HCT116 (cell line): ENCODE data around the gene ERI2. TPM values are rescaled to one million over a fixed set of nuclear protein-coding genes. Genes with fewer than 3 reads are reported as not detected.

Experiments used
- ATAC-seq: fragments of 200-7000 bp; cut with Tn5 transposase; 2 replicates; pipeline ENCODE4 v1.9.1; 2020; ENCODE audit warnings: mild to moderate bottlenecking, moderate library complexity
- BruUV-seq: library from RNA; stranded (reverse); fragments of 400-500 nt; replicated peaks from 2 replicates; lab custom pipeline; 2021; lab: Mats Ljungman, UMichigan
- CTCF ChIA-PET: fragments of 300-600 bp; sonication (Branson Sonifier 250); formaldehyde crosslinking; loops from one replicate; lab custom pipeline; 2021; ENCODE audit warnings: antibody characterized with exemption; lab: Charles Lee
- POLR2A ChIA-PET: fragments of 300-600, 350-600 bp; sonication (Branson Sonifier 250); formaldehyde crosslinking; loops from one replicate; lab custom pipeline; 2021; ENCODE audit warnings: antibody characterized with exemption; lab: Charles Lee
- RAD21 ChIA-PET, 2 experiments: fragments of 300-600 bp; sonication (Branson Sonifier 250); formaldehyde crosslinking; loops; one replicate each; lab custom pipeline; 2023; ENCODE audit warnings: low total read pairs in 2 of 2; ENCODE audit not compliant: uncharacterized antibody in 2 of 2, unreplicated experiment in 2 of 2, low non-redundant PET in 1 of 2; lab: Charles Lee
- DNase-seq: peaks from one replicate; pipeline ENCODE4 v3.0.0-alpha.2; 2010; ENCODE audit warnings: low read depth, low spot score
- H2AFZ ChIP-seq: fragments of 200-600 bp; shearing (Covaris generic), sonication (generic); 2 replicates; pipeline ENCODE4 v1.6.1; 2017; ENCODE audit warnings: low read depth, mixed run types, mixed read lengths, antibody characterized with exemption, low read length; ENCODE audit not compliant: poor library complexity, severe bottlenecking
- H3K27ac ChIP-seq: 2 replicates; pipeline ENCODE4 v1.5.1; 2012; ENCODE audit warnings: low read depth, low read length
- H3K27me3 ChIP-seq: fragments of 200-600 bp; sonication (generic); 2 replicates; pipeline ENCODE4 v1.6.1; 2016; ENCODE audit warnings: mixed run types, low read length, mixed read lengths; ENCODE audit not compliant: insufficient read depth
- H3K36me3 ChIP-seq, 2 experiments: fragments of 200-500 bp in 1 of 2; fragments of 200-600 bp in 1 of 2; sonication (Bioruptor generic) in 1 of 2; sonication (generic) in 1 of 2; 2 replicates each; pipeline versions ENCODE4 v1.5.1 to v1.6.1; 2014 to 2016; ENCODE audit warnings: low read length in 2 of 2, inconsistent platforms in 1 of 2, mixed read lengths in 1 of 2, mixed run types in 1 of 2; ENCODE audit not compliant: insufficient read depth in 2 of 2, control insufficient read depth in 1 of 2
- H3K4me1 ChIP-seq, 2 experiments: fragments of 200-600 bp in 1 of 2; sonication (generic) in 1 of 2; 2 replicates each; pipeline versions ENCODE4 v1.5.1 to v1.6.1; 2012 to 2017; ENCODE audit warnings: low read length in 2 of 2, inconsistent platforms in 1 of 2, mild to moderate bottlenecking in 1 of 2, mixed read lengths in 1 of 2, mixed run types in 1 of 2, moderate library complexity in 1 of 2; ENCODE audit not compliant: insufficient read depth in 2 of 2, control insufficient read depth in 1 of 2
- H3K4me2 ChIP-seq: fragments of 200-600 bp; sonication (generic); 2 replicates; pipeline ENCODE4 v1.6.1; 2017; ENCODE audit warnings: mixed run types, low read length, mixed read lengths
- H3K4me3 ChIP-seq, 2 experiments: fragments of 200-600 bp in 1 of 2; sonication (generic) in 1 of 2; replicated peaks in 1 of 2; 2 replicates each; pipeline ENCODE4 v1.5.1; 2011 to 2016; ENCODE audit warnings: low read length in 2 of 2, control low read depth in 1 of 2, low read depth in 1 of 2, mild to moderate bottlenecking in 1 of 2, mixed read lengths in 1 of 2, mixed run types in 1 of 2
- H3K79me2 ChIP-seq: fragments of 200-600 bp; sonication (generic); 2 replicates; pipeline ENCODE4 v1.6.1; 2017; ENCODE audit warnings: mild to moderate bottlenecking, mixed run types, low read length, moderate library complexity, mixed read lengths; ENCODE audit not compliant: insufficient read depth
- H3K9ac ChIP-seq: fragments of 200-600 bp; sonication (generic); 2 replicates; pipeline ENCODE4 v1.6.1; 2016; ENCODE audit warnings: low read length, mixed read lengths
- H3K9me2 ChIP-seq: fragments of 200-600 bp; sonication (generic), shearing (Covaris generic); 2 replicates; pipeline ENCODE4 v1.6.1; 2017; ENCODE audit warnings: mixed run types, mild to moderate bottlenecking, moderate library complexity; ENCODE audit not compliant: insufficient read depth
- H3K9me3 ChIP-seq, 2 experiments: fragments of 200-500 bp in 1 of 2; fragments of 200-600 bp in 1 of 2; sonication (Bioruptor generic) in 1 of 2; sonication (generic) in 1 of 2; 2 replicates each; pipeline ENCODE4 v1.6.1; 2014 to 2017; ENCODE audit warnings: low read length in 2 of 2, mixed read lengths in 2 of 2, inconsistent platforms in 1 of 2, low read depth in 1 of 2, mild to moderate bottlenecking in 1 of 2, mixed run types in 1 of 2, moderate library complexity in 1 of 2; ENCODE audit not compliant: control insufficient read depth in 1 of 2, insufficient read depth in 1 of 2
- H4K20me1 ChIP-seq: fragments of 200-600 bp; sonication (generic), shearing (Covaris generic); 2 replicates; pipeline ENCODE4 v1.6.1; 2017; ENCODE audit warnings: mixed run types, mild to moderate bottlenecking, moderate library complexity; ENCODE audit not compliant: insufficient read depth
- ATF3 ChIP-seq: IDR thresholded peaks from 2 replicates; pipeline ENCODE4 v1.6.1; 2012
- CTCF ChIP-seq, 3 experiments: fragments of 200-600 bp in 1 of 3; sonication (generic) in 1 of 3; IDR thresholded peaks in 2 of 3; conservative IDR thresholded peaks in 1 of 3; 2 replicates each; pipeline ENCODE4 v1.5.1; 2012 to 2017; ENCODE audit warnings: low read depth in 2 of 3, low read length in 2 of 3, antibody characterized with exemption in 1 of 3, borderline replicate concordance in 1 of 3, control low read depth in 1 of 3, mild to moderate bottlenecking in 1 of 3, mixed read lengths in 1 of 3, mixed run types in 1 of 3, moderate library complexity in 1 of 3; ENCODE audit not compliant: insufficient read depth in 1 of 3
- EZH2 ChIP-seq: fragments of 200-600 bp; sonication (generic); IDR thresholded peaks from 2 replicates; pipeline ENCODE4 v1.6.1; 2017; ENCODE audit warnings: antibody characterized with exemption, mixed run types
- FOSL1 ChIP-seq: IDR thresholded peaks from 2 replicates; pipeline ENCODE4 v1.6.1; 2012; ENCODE audit warnings: low read depth
- POLR2AphosphoS5 ChIP-seq: IDR thresholded peaks from 2 replicates; pipeline ENCODE4 v1.6.1; 2011; ENCODE audit warnings: mild to moderate bottlenecking, low read depth, low read length, moderate library complexity
- RAD21 ChIP-seq: IDR thresholded peaks from 2 replicates; pipeline ENCODE4 v1.6.1; 2012; ENCODE audit warnings: low read depth, mild to moderate bottlenecking
- REST ChIP-seq: IDR thresholded peaks from 2 replicates; pipeline ENCODE4 v1.6.1; 2012; ENCODE audit warnings: low read depth
- SP1 ChIP-seq: IDR thresholded peaks from 2 replicates; pipeline ENCODE4 v1.6.1; 2012; ENCODE audit warnings: low read depth
- YY1 ChIP-seq: IDR thresholded peaks from 2 replicates; pipeline ENCODE4 v1.6.1; 2011; ENCODE audit warnings: low read length, low read depth, moderate library complexity, mild to moderate bottlenecking; ENCODE audit not compliant: insufficient replicate concordance; ENCODE audit errors: extremely low read depth
- ZBTB33 ChIP-seq: IDR thresholded peaks from 2 replicates; pipeline ENCODE4 v1.6.1; 2011; ENCODE audit warnings: mild to moderate bottlenecking, low read length, moderate library complexity; ENCODE audit not compliant: insufficient replicate concordance; ENCODE audit errors: extremely low read depth
- ZFX ChIP-seq: fragments of 450-650 bp; IDR thresholded peaks from 2 replicates; pipeline ENCODE4 v1.6.1; 2017
- ZNF274 ChIP-seq: fragments of 200-500 bp; sonication (Bioruptor generic); IDR thresholded peaks from 2 replicates; pipeline ENCODE4 v1.6.1; 2014; ENCODE audit warnings: mild to moderate bottlenecking, low read depth, low read length, inconsistent platforms
- intact Hi-C: fragments of 100-400 bp; cut with micrococcal nuclease; formaldehyde crosslinking; loops from 2 replicates; pipeline ENCODE4 v1.10.0; 2022
- total RNA-seq: library from RNA; stranded (reverse); gene quantifications from one replicate; pipeline ENCODE4 v1.2.1, GENCODE V29; 2021; ENCODE audit not compliant: unreplicated experiment

The ERI2 gene
- total RNA-seq, 1 experiment from 2014 or later = 42.1 TPM

GRCh38 chr16:20830372-20830771, 24.1 kb upstream of the ERI2 start:
- no peaks in the 10 kb centered on the region for H3K79me2 ChIP-seq
- no peak overlapping the region for H2AFZ ChIP-seq
- H3K27me3 ChIP-seq = no peaks in the 10 kb centered on the region
- ATAC-seq = no peak
- H3K36me3 ChIP-seq = peaks cover 3 to 13% of the 10 kb centered on the region in 2 experiments; a peak in 2 of 4 replicates
- H3K9me3 ChIP-seq = no peaks in the 10 kb centered on the region
- H3K9ac ChIP-seq = no peak overlapping the region
- intact Hi-C loops = no loop called here
- DNase-seq = no peak
- H3K4me1 ChIP-seq = no peaks in the 10 kb centered on the region
- H3K4me3 ChIP-seq = no peak overlapping the region
- ChIA-PET POLR2A (no interaction called here), RAD21 (no interaction called here), CTCF (no interaction called here)
- no peak overlapping the region for H3K4me2 ChIP-seq
- no peaks in the 10 kb centered on the region for H3K9me2 ChIP-seq
- no peak overlapping the region for H3K27ac ChIP-seq
- H4K20me1 ChIP-seq = no peaks in the 10 kb centered on the region
- TF ChIP-seq FOSL1 (no peak), ZBTB33 (no peak), RAD21 (no peak), ZFX (no peak), EZH2 (no peak)
- no TSS peak for BruUV-seq

- CTCF ChIA-PET = no interaction called here
- no TSS peak for BruUV-seq
- no peak overlapping the region for H3K4me2 ChIP-seq
- no peak for TF ChIP-seq REST
- no peak for TF ChIP-seq ZNF274
- no peak for TF ChIP-seq CTCF (IDR thresholded peaks at IDR 0.05 in 2 of 3, conservative IDR thresholded peaks at IDR 0.05 in 1 of 3; ENCODE audit: borderline replicate concordance in 1 of 3, insufficient read depth in 1 of 3, low read depth in 2 of 3, low read length in 2 of 3)
- no peak for TF ChIP-seq FOSL1
- TF ChIP-seq POLR2AphosphoS5 = no peak
- TF ChIP-seq ATF3 = no peak
- no peak for TF ChIP-seq ZFX
- no peak for TF ChIP-seq YY1
- TF ChIP-seq SP1 = no peak
These were observed 23.3 kb upstream of the ERI2 start for GRCh38 chr16:20829536-20829935.

More at GRCh38 chr16:20829536-20829935, 23.3 kb upstream of the ERI2 start:
- no peaks in the 10 kb centered on the region for H3K79me2 ChIP-seq
- DNase-seq (no peak), ATAC-seq (no peak)
- POLR2A ChIA-PET = no interaction called here
- H3K27me3 ChIP-seq = no peaks in the 10 kb centered on the region
- H3K9me3 ChIP-seq = no peaks in the 10 kb centered on the region
- H3K27ac ChIP-seq = no peak overlapping the region
- no peaks in the 10 kb centered on the region for H3K9me2 ChIP-seq
- H3K4me3 ChIP-seq = no peak overlapping the region
- no peaks in the 10 kb centered on the region for H4K20me1 ChIP-seq
- H3K9ac ChIP-seq = no peak overlapping the region
- intact Hi-C loops = no loop called here
- H2AFZ ChIP-seq = no peak overlapping the region
- peaks cover 3 to 13% of the 10 kb centered on the region in 2 experiments; a peak in 2 of 4 replicates for H3K36me3 ChIP-seq
- RAD21 ChIA-PET = no interaction called here
- H3K4me1 ChIP-seq = no peaks in the 10 kb centered on the region
